ENCODE measurements around the gene TMC8.
"Not testable (repeated sequence)": the region's sequence is repeated elsewhere in the genome, so short reads cannot be mapped to it uniquely, and the experiment has no call there.

TMC8 gene

DNA sequence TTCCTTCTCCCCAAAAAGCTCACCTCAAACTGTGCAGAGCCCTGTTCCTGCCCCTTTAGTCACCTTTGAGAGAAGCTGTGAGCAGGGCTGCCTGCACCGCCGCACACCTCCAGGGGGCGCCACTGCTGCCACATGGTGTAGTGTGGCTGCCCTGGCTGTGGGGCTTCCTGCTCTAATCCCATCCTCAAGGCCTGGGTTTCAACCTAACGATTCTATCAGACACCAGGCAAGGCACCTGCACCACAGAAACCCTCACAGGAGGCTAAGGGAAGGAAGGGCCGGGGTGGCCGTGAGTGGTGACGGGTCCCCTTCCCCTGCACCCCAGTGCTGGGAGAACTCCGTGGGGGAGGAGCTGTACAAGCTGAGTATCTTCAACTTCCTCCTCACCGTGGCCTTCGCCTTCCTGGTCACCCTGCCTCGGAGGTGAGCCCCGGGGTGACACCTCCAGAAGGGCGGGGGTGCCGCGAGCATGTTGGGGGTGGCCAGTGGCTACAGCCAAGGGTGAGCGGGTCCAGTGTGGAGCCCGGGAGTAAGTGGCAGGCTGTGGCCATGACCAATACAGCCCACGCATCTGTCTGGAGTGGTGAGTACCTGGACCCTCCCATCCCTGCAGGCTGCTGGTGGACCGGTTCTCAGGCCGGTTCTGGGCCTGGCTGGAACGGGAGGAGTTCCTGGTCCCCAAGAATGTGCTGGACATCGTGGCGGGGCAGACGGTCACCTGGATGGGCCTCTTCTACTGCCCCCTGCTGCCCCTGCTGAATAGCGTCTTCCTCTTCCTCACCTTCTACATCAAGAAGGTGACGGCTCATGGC lies 7.0 kb downstream of the TMC8 start:
- peak; percentile 85 for DNase-seq

DNA sequence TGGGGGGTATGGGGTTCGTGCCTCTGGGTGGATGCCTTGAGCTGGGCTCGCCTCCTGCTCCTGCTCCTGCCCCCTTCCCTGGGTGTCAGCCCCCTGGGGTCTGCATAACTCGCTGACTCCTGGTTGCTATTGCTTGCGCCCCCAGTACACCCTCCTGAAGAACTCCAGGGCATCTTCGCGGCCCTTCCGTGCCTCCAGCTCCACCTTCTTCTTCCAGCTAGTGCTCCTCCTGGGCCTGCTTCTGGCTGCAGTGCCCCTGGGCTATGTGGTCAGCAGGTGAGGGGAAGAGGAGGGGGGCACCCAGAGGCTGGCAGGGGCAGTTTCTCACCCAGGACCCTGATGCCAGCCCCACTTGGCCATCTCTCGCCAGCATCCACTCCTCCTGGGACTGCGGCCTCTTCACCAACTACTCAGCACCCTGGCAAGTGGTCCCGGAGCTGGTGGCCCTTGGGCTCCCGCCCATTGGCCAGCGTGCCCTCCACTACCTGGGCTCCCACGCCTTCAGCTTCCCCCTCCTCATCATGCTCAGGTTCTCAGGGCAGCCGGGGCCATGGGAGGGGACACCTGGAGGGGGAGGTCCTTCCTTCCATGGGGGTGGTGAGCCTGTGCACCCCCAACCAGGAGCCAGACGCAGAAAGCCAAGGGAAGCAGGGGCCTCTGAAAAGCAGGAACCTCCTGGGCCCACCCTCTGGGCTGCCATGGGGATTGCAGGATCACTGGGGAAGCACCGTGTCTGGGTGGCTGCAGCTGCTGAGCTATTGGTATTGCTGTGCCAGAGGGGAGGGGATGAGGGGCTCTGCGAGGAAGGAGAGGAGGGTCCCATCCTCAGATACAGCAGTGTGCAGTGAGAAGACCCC lies 7.9 kb downstream of the TMC8 start:
- no peak for DNase-seq

DNA sequence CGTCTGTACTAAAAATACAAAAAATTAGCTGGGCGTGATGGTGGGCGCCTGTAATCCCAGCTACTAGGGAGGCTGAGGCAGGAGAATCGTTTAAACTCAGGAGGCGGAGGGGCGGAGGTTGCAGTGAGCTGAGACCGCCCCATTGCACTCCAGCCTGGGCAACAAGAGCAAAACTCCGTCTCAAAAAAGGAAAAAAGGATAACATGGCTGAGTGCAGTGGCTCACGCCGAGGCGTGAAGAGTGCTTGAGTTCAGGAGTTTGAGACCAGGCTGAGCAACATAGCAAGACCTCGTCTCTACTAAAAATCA lies 9.2 kb downstream of the TMC8 start:
- not testable (repeated sequence) for DNase-seq

DNA sequence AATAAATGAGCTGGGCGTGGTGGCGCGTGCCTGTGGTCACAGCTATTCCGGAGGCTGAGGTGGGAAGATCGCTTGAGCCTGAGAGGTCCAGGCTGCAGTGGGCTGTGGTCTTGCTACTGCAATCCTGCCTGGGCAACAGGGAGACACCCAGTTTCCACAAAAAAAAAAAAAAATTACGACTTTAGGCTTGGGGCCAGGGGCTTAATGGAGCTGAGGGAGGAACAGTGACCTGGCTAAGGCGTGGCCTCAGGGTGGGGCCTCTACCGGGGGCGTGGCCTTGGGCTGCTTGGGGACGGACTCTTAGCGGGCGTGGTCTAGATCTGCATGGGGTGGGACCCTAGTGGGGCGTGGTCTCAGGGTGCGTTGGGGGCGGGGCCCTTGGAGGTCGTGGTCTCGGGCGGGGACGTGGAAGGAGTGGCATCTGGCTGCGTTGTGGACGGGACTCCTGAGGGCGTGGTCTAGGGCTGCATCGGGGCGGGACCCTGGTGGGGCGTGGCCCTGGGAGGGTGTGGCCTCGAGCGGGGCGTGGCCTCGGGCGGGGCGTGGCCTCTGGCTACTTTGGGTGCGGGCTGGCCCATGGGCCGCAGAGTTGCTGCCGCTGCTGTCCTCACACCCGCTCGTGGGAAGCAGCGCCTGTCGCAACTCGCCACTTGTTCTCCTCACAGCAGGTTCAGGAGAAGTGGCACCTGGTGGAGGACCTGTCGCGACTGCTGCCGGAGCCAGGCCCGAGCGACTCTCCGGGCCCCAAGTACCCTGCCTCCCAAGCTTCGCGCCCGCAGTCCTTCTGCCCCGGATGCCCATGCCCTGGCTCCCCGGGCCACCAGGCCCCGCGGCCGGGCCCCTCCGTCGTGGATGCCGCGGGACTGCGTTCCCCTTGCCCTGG lies 9.8 kb downstream of the TMC8 start:
- DNase-seq: peak; percentile 99

DNA sequence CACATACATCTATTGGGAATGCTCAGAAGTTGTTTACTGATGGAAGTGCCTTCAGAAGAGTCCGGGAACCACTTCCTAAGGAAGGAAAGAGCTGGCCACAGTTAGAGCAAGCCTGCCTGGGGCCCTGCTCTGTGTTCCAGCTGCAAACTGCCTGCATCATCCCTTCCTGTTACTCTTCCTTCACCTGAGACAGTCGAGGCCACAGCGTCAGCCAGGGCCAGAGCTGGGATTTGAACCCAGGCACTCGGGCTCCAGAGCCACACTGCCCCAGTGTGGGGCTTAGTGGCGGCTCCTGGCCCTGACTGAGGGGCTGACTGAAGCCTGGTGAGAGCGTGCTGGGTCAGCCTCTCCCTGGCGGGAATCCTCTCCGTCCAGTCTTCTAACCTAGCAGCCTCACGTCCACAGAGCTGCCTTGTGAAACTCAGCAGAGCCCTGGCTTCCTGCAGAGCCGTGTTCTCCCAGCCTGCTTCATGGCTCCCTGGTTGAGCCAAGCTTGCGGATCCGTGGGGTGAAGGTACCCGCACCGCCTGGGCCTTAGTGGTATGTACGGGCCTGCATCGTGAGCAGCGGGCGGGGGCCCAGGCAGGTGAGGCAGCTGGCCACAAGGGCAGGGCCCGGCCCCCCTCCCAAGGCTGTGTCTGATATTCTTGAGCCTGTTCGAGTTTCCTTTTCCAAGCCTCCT lies 11.0 kb downstream of the TMC8 start:
- no peak for DNase-seq

DNA sequence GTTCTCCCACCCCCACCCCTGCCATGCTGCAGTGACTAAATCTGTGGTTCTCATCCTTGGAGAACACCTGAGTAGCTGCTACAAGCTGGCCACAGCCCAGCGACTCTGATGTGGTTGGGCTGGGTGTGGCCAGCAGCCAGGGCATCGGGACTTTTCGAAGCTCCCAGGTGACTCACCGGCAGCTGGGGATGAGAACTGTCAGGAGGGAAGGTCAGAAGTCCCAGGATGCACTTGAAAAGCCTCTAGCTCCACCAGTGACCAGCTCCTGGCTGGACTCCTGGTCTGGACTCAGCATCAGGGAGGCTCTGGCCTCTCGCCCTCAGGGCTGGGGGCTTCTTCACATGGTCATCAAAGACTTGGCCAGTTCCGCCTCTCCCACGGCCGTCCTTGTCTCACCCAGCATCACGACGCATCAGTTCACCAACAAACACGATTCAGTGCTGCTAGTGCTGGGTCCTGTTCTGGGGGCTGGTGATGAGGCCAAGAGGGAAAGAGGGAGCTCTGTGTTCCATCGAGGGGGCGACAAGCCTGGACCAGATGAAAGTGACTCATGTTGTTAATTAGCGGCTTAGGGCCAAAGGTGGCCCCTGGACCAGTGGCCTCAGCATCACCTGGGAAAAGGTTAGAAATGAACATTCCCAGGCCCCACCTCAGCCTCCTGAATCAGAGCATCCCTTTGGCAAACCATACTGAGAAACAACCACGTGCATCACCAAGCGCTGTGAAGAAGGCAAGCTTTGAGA lies 11.7 kb downstream of the TMC8 start:
- no peak for DNase-seq

DNA sequence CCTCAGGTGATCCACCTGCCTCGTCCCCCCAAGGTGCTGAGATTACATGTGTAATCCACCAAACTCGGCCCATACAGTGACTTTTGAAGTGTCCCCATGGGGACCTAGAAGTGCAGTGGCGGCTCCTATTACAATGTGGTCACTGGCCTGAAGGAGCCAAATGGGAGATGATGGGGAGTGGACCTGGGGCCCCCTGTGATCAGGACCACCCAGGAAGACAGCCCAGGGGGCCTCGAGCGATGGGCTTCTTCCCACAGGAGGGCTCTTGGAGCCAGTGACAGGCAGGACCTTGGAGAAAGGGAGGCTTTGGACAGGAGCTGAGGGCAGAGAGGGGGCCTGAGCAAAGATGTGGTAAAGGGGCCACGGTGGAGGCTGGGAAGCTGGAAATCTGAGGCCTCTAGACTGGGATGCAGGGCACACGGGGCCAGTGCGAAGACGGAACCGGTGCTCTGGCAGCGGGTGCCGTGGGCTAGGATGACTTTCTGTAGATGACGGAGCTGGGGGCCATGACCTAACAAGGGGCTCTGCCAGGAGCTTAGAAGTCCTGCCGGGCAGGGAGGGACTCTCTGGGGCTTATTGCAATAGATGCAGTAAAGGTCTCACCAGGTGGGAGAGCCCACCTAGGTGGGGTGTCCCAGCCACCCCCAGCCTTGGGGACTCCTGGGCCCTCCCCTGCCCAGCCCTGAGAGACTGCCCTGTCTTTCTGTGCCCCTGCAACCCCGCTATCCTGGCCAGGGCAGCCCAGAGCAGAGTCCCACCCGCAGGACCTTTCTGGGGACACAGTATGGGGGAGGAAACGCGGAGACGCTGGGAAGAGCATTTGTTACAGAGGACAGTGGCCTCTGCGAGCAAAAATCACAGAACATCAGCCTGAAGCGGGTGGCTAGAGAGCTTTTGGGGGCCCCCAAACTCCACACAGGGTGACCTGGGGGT lies 12.9 kb downstream of the TMC8 start:
- DNase-seq: no peak

DNA sequence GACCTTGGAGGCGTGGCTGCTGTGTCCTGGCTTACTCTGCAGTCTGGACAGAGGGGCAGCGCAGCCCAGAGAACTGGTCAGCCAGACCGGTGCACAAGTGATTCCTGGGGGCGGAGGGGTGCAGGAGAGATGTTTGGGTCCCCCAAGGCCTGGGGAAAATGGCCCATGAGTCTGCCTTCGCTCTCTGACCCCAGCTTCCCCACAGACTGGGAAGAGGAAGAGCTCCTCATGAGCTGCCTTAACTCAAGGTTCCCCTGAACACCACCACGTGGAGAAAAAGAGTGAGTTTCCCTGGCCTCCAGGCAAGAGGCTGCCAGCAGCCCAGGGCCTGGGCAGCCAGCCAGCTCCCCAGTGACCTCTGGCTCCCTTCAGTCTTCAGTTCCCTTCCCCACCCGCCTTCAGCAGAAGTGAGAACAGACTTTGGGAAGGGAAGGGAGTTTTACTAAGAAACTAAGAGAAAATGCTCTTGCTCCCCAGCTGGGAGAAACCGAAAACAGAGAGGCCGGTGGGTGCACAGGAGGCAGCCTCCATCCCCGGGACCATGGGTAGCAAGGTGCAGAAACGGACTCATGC lies 13.7 kb downstream of the TMC8 start:
- DNase-seq: no peak

DNA sequence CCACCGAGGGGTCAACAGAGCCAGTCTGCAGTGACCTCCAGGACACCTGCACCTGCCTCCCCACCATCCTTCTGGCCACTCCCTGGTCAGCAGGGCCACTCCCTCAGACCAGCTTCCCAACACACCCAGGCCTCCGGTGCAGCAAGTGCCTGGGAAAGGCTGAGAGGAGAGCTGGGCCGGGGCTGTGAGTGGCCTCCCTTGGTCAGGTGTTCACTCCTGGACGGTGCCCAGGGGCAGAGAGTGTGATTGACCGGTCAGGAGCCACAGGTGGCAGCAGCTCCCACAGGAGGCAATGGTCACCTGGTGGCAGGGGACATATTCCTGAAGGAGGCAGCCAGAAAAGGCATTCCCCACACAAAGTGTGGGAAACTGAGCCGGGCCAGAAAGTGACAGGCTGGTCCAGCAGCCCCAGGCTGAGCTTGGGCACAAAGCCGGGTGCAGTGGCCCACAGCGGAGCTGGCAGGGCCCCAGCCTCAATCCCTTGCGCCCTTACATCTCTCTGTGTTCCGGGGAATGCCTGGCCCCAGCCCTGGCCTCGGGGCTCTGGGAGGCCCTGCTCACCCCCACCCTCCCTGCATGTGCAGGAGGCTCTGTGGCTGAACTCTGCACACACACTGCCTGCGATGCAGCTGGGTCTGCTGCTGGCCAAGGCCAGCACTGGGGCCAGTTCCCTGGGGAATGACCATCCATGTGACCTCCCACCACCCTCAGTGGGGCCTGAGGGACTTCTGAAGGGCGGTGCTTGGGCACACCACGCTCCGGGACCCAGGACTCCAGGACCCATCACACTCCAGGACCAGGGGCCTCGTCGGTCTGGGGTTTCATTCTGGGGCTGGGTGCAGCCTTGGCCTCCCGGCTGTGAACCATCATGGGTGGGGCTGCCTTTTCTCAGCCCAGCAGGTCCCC lies 14.4 kb downstream of the TMC8 start:
- DNase-seq: no peak

DNA sequence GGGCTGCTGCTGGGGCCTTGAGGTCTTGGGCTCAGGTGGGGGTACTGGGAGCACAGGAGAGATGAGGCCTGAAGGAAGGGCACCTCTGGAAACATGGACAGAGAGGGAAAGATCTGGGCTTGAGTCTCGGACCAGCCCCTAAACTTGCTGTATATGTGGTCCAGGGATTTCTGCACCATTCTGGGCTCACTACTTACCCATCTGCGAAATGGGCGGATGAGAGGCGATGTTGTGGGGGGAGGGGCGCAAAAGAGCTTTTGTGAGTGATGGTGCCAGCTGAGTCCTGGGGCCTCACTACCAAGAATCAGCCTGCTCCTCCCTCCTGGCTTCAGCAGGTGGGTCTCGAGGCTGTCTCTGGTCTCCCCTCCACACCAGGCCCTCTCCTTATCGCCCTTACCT lies 15.9 kb downstream of the TMC8 start:
- no peak for DNase-seq

DNA sequence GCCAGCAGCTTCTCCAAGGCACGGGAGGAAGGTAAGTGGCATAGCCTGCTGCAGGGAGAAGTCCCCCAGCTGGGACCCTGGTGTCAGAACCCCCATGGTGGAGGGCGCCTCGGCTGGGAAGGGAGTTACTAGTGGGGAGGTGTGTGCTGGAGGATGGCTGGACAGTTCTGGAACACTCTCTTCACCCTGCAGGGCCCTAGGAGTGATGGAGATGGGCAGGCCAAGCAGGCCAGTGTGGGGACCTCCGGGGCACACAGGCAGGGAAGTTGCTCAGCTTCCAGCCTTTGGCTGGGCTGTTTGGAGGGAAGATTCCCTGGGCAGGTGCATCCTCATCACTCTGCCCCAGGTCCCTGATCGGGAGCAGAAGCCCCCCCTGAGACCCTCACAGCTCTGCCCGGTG lies 16.3 kb downstream of the TMC8 start:
- DNase-seq: no peak

DNA sequence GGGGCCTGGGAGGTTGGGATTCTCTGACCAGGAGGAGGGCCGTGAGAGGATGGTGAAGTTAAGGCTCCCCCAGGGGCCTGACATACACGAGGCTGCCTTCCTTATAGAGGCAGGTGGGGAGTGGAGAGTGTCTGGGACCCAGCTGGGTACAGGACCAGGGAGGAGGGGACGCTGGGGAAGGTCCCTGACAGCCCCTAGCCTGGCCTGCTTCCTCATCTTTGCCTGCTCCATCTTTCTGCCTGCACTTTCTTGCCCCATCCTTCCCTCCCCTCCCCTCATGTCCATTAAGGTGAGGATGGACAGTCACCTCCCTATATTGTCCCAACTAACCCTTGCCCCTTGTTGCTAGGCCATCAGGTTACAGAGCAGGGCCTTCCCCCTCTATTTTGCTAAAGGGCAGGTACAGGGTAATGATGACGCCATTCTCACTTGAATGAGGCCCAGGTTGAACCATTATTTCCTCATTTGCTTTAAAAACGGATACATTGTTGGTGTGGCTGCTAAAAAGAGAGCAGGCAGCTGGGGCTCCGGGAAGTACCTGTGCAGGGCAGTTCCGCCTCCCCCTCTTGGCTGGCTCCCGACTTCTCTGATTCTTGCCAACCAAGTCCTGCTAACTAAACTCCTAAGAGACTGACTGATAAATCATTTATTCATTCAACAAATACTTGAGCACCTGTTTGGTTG lies 16.9 kb downstream of the TMC8 start:
- DNase-seq: no peak

DNA sequence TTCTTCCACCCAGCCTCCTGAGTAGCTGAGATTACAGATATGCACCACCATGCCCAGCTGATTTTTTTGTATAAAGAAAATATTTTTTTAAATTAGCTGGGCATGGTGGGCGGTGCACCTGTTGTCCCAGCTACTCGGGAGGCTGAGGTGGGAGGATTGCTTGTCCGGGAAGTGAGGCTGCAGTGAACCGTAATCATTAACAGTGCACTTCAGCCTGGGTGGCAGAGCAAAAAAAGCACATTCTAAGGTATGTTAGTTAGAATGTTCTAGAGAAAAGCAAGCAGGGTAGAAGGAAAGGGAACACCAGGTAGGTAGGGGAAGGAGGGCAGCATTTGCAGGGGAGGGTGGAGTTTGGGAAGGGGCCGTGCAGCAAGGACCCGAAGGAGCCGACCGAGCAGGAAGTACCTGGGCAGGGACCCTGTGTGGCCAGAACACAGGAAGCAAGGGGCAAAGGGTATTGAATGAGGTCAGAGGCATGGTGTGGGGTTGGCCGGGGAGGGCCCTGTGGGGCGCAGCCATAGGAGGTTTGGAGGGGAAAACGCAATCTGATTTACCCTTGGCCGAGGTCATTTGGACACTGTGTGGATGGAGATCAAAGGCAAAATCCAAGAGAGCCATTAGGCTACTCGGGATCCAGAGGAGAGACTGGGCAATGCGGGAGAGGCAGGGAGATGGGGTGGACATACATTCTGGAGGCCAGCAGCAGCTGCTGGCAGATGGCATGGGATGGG lies 17.9 kb downstream of the TMC8 start:
- DNase-seq: no peak

DNA sequence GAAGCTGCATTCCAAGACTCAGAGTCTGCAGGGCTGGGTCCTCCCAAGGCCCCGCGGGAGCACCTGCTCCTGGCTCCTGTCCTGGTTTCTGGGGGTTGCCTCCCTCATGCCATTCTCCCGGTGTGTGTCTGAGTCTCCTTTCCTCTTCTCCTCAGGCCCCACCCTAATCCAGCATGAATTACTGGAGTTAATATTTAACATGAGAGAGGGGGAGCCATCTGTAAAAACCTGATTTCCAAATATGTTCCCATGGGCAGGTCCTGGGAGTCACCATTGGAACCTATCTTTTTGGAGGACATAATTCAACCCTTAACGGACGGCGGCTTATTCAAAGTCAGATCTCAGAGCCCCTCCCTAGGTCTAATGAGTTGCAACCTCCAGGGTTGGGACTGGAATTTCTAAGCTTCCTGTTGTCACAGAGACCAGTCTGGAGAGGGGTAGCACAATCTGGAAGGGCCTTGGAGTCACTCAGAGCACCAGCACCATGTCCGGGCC lies 21.0 kb downstream of the TMC8 start:
- no peak for DNase-seq

DNA sequence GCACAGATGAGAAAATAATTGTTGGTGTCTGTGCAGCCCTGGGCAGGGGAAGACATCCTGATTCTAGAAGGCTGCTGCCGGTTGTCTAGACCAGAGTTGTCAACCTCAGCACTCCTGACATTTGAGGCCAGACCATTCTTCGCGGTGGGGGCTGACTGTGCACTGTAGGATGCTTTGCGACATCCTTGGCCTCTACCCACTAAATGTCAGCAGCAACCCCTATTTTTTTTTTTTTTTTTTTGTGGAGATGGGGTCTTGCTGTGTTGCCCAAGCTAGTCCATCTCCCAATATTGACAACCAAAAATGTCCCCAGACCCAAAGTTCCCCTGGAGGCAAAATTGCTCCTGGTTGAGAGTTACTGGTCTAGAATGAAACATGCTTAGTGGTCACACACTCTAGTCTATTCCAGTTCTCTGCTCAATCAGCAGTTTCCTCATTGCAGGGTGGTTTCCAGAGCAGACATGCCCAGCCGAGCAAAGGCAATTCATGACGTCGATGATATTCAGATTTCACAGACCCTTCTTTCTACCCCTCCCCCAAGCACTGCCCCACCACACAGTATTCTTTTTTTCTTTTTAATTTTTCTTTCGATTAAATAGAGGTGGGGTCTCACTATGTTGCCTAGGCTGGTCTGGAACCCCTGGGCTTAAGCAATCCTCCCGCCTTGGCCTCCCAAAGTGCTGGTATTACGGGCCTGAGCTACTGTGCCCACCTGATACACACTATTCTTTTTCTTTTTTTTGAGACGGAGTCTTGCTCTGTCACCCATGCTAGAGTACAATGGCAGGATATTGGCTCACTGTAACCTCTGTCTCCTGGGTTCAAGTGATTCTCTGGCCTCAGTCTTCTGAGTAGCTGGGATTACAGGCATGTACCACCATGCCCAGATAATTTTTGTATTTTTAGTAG lies 24.6 kb downstream of the TMC8 start:
- no peak for DNase-seq

DNA sequence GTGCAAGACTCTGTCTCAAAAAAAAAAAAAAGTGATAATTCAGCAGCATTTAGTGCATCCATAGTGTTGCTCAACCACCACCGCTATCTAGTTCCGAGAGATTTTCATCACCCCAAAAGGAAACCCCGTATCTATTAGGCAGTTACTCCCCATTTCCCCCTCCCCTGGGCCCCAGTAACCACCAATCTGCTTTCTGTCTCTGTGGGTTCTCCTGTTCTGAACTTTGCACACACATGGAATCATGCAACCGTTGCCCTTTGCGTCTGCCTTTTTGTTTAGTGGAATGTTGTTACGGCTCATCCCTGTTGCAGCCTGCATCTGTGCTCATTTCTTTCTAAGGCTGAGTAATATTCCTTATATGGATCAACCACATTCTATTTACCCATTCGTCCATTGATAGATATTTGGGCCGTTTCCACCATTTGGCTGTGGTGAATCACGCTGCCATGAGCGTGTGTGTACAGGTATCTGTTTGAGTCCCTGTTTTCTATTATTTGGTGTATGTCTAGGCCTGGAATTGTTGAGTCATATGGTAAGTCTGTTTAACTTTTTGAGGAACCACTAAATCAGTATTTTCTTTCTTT lies 29.1 kb downstream of the TMC8 start:
- DNase-seq: no peak
